GM12801 (cell line): ENCODE measurements around the gene THBS3.

ENCODE experiments used
- CTCF ChIP-seq: IDR thresholded peaks from one replicate; pipeline ENCODE4 v1.5.1; 2011; ENCODE audit warnings: control low read depth; ENCODE audit not compliant: insufficient read length; ENCODE audit errors: extremely low read depth

The THBS3 gene

DNA sequence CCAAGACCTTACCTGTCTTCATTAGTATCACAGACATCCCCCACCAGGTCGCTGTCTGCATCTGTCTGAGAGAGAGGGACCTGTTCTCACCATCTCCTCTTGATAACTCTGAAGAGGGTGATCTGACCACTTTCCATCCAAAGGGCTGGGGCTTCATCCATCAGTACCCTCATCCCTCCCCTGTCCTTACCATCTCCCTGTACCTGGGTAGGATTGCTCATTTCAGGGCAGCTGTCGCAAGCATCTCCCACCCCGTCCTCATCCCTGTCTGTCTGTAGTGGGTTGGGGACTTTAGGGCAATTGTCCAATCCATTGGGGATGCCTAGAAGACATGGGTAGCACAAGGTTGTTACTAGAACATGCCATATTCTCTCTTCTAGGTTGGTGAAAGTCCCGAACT lies 7.9 kb downstream of the THBS3 start:
- TF ChIP-seq CTCF: no peak

GRCh38 chr1:155198547-155198906 lies 9.2 kb downstream of the THBS3 start:
- TF ChIP-seq CTCF: no peak

GRCh38 chr1:155197901-155198546 lies 9.7 kb downstream of the THBS3 start:
- TF ChIP-seq CTCF: no peak

DNA sequence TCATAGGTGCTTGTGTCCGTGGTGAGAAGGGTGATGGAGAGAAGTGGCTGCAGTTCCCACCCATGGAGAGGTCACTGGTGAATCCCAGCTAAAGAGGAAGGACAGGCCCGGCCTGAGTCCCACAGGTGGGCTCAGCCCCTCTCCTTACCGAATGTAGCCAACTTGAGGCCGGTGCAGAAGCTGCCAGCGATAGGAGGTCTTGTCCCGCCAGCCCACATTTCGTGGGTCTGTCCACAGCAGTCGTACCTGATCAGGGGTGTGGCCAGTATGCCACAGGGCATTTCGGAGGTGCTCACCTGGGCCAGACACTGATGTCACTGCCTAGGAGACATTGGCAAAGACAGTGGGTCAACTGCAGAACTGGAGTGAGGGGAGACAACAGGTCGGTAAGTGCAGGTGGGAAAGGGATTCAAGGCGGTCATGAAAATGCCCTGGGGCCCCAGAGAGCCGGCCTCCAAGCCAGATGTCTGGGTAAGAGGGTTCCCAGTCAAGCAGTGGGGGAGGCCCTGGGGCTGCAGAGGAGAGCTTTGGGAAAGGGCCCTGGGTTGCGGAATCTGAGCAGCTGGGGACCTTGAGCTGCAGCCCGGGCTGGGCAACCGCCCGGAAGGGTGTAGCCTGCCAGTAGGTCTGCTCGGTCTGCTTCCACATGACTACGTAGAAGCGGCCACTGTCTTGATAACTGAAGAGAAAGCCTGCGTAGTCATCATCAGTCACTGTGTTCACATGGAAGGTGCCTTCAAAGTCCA lies 10.6 kb downstream of the THBS3 start:
- no peak for TF ChIP-seq CTCF

- TF ChIP-seq CTCF: no peak
Observed at GRCh38 chr1:155196103-155196892, 11.4 kb downstream of the THBS3 start.

- TF ChIP-seq CTCF: no peak
Observed at GRCh38 chr1:155195201-155196102, 12.2 kb downstream of the THBS3 start.
